Right forelimb (tissue), 1 donor: ENCODE results near the gene GMPR2.
"Not testable (repeated sequence)": the region's sequence is repeated elsewhere in the genome, so short reads cannot be mapped to it uniquely, and the experiment has no call there.

Experiments
- DNase-seq: peaks from one replicate; pipeline ENCODE4 v3.0.0-alpha.2; 2018

The GMPR2 gene

GRCh38 chr14:24232645-24233537, at the start of gene GMPR2:
Gene GMPR2, plus strand, starts transcription at chr14:24232929. Its CDS starts 325 bp downstream, at chr14:24233254.
- no peak for DNase-seq

GRCh38 chr14:24183014-24183481, 49.7 kb upstream of the GMPR2 start:
- DNase-seq = no peak

GRCh38 chr14:24184104-24184970, 48.4 kb upstream of the GMPR2 start:
- no peak for DNase-seq

DNA sequence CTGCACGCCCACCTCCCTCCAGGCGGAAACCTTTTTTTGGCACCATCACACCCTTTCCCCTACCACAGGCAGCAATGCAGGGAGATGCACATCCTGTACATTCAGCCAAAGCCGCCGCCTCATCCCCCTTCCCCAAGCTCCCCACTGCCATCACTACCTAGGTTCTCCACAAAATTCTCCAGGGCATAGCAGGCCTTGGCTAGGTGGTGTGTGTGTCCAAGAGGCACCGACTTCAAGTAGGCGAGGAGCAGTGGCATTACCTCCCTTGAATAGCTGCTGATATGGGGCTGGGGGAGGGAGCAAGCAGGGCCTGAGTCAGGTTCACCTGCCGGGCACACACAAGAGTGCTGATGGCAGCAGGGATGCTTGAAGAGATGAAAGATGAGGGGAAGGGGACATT, 47.7 kb upstream of the GMPR2 start:
- DNase-seq = no peak

DNA sequence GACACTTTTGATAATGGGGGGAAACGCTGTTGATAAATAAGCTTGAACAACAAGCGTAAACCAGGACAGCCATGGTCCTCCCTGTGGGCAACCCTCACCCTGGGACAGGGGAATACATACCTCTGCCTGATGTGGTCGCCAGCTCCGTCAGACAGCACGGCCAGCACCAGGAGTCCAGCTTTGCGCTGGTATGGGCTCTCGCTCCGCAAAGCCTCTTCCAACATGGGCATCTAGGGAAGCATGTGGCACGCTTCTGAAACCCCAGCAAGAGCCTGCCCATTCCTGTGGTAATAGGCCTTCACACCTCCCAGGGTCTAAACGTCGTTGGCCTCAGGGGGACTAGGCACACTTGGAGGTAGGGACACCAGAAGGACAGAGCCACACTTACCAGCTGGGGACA, 47.0 kb upstream of the GMPR2 start:
- no peak for DNase-seq

DNA sequence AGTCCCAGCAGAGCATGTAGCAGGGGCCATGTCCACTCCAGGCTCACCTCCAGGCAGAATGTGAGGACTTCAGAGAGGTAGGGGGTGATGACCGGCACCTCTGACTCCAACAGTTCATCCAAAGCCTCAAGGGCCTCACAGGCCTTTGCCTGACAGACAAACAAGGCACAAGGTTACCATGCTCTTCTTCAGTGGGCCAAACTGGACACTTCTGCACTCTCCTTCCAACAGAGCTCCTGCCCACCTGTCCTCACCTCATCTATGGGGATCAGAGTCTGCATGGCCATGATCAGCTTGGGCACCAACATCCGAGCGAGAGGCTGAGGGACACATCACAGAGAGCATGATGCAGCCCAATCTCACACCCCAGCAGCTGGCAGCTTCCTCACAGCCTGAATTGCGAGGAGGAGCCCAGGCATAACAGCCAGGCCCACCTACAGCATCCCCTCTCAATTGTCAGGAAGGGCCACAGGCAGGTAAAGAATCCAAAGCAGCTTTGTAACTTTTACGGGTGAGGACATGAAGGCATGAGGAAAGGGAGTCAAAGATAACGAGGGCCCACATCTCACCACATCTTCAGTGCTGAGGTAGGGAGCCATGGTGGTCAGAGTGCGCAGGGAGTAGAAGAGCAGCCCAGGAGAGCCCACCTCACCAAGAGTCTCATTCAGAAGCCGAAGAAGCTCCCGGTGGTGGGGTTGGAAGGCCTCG, 45.7 kb upstream of the GMPR2 start:
- no peak for DNase-seq

DNA sequence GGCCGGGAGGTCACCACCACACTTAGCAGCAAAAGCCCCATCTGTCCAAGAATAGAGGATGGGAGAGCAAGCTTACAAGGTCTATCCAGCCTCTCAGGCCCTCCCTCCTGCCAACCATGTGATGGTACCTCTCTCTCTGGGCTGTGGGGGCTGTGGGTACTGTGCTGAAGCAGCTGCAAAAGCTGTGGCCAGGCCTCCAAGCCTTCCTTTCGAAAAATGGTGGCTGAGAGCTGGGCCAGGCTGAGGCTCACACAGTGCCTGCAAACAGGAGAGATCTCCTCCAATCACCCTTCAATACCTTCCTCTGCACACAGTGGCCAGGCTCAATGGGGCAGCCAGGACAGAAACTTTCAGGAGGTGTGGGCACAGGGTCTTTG, 45.2 kb upstream of the GMPR2 start:
- no peak for DNase-seq

GRCh38 chr14:24188251-24189058, 44.3 kb upstream of the GMPR2 start, which contains the start of gene IPO4:
Gene IPO4, minus strand, starts transcription at chr14:24188816. Its CDS starts 29 bp downstream, at chr14:24188787.
- DNase-seq = peak; percentile 94

GRCh38 chr14:24189059-24189375, 43.7 kb upstream of the GMPR2 start:
- DNase-seq = no peak

- no peak for DNase-seq
Observed at GRCh38 chr14:24189460-24189859, 43.3 kb upstream of the GMPR2 start.

GRCh38 chr14:24190416-24190815, 42.3 kb upstream of the GMPR2 start:
- no peak for DNase-seq

DNA sequence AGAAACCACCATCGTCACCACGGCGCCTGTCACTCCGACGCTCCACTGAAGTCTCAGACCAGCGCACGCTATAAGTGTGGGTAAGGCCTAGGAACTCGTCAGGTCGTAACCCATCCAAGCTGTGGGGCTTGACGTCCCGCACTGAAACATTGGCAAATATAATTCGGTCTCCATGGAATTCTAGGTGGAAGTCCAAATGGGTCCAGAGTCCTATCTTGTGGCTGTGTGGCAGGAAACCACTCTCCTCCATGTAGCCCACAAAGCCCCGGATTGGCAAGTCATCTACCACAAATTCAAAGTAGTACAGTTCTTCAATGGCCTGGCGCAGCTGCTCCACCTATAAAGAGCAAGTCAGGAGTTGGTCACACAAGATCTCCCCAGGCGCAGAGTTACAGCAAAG, 39.8 kb upstream of the GMPR2 start:
- no peak for DNase-seq

DNA sequence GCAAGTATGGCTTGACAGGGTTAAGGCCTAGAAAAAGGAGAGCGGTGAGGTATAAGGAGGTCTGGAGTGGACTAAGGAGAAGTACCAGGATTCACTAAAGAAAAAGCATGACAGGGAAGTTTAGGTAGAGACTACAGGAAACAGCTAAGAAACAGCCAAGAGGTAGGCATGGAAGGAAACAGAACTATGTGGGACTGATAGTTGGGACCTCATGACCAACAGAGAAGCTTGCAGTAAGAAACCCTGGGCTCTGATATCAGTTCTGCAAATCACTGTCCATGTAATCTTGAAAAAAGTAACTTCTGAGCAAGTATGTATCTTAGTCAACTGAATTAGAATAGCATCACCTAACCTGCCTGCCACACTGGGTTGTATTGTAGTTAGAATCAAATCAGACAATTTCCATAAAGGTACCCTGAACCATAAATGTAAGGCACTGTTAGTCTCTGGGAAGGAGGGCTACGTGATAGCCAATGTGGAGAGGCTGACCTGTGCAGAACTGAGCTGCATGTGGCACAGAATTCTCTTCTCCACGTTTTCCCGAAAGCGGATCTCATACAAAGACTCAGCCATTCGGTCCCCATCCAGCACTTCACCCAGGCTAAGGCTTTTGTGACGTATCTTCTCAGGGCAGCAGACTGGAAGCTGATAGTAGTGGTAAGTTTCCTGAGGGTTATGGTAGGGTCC, 38.4 kb upstream of the GMPR2 start:
- no peak for DNase-seq

GRCh38 chr14:24194873-24195185, 37.9 kb upstream of the GMPR2 start:
- DNase-seq = no peak

DNA sequence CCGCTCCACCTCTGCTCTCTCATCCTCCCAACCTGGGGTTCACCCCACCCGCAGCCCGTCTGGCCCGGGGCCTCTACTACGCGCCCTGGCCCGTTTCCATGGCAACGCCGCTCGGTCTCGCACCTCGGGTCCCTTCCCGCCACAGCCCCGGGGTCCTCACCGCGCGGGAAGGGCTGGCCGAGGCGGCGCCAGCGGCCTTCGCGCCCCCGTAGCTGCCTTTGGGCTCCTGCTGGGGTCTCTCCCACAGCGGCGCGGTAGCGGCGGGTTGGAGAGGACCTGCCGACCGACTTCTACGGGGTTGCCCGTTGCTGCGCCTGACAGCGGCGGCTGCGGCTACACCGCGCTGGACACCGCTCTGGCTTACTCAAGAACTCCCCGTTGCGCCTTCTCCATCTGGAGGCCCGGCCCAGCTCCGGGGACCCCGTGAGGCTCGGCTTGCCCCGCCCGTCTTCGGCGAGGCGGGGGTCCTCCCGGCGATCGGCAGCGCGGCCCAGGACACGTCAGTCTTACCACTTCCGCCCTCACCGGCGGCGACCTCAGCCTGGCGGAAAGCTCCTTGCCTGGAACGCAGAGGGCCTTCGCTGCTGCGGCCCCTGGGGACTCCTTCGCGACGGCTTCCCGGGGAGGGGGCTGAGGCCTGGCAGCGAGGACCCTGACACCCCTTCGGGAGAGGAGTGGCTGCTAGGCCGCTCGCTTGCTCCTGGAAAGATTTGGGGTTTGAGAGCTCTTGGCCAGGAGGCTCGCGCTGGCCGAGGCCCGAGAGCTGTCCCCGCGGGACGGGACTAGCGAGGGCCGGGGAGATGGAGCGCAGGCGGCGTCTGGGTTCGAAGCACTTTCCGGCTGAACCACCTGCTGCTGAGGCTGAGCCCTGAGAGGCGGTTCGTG, 37.3 kb upstream of the GMPR2 start, which contains the start of gene TM9SF1:
TSS of gene TM9SF1 (minus strand) at position 256 of the 885 bp plus-strand sequence. CDS start 422 bp downstream, outside the sequence.
- peak; percentile 93 for DNase-seq

DNA sequence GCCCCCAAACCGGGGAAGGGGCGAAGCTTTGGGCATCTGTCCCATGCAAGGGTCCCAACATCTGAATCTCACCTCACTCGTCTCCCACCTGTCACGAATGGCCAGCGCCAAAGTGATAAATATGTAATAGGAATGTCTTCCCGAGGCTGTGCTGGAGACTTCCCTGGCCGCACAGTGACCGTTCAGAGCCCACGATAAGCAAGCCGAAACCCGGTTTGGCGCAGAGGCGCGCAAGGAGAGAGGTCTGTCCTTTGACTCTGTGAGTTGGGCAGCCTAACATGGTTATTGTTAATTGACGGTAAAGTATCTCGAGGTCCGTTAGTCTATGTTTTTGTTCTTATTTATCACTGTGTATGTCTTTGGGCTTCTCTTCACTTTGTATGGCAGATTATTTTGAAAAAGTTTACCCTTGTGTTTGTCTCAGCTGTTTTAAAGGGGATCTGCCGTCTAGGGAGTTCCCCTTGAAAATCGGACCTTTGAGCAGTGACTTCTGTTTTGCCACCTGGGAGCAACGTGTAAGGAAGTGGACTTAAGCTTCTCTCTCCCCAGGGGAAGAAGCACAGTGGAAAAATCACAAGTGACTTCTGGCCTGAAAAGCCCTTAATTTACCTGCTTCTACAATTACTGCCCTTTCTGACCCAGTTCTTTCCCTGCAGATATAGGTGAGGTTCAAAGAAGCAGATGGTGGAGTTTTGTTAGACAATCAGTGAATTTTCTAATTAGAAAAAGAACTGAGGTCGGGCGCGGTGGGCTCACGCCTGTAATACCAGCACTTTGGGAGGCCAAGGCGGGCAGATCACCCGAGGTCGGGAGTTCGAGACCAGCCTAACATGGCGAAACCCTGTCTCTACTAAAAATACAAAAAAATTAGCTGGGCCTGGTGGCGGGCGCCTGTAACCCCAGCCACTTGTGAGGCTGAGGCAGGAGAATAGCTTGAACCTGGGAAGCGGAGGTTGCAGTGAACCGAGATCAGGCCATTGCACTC, 36.4 kb upstream of the GMPR2 start:
- DNase-seq = no peak

GRCh38 chr14:24197056-24197450, 35.7 kb upstream of the GMPR2 start:
- DNase-seq = no peak

DNA sequence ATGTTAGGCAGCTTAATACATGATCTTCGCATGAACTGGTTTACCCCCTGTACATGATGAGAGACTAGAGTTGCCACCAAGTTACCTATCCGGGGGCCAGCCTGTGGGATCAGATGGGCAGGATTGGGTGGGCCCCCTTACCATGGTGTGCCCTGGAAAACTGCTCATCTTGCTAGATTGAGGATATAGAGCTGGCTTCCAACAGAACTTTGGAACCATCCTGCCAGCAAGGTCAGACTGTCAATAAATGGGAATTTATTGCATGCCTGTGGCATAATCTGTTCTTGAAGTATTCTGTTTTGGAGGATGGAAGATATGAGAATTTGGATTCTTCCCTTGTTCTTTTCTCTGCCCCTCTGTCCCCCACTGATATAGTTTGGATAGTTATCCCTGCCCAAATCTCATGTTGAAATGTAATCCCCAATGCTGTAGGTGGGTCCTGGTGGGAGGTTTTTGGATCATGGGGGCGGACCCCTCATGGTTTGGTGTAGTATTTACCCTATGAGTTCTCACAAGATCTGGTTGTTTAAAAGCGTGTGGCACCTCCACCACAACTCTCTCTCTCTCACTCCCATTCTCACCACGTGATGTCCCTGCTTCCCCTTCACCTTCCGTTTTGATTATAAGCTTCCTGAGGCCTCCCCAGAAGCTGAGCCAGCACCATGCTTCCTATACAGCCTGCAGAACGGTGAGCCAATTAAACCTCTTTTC, 33.8 kb upstream of the GMPR2 start:
- DNase-seq = no peak

DNA sequence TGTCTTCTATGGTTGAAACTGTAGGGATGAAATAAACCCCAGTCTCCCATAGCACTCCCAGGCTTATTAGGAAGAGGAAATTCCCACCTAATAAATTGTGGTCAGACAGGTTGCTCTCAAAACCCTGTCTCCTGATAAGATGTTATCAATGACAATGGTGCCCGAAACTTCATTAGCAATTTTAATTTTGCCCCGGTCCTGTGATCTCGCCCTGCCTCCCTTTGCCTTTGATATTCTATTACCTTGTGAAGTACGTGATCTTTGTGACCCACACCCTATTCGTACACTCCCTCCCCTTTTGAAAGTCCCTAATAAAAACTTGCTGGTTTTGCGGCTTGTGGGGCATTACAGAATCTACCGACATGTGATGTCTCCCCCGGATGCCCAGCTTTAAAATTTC, 30.2 kb upstream of the GMPR2 start:
- not testable (repeated sequence) for DNase-seq
